GM12874 (cell line): Measurements from ENCODE around the gene SFSWAP.

Experiments
- CTCF ChIP-seq: IDR thresholded peaks from 2 replicates; pipeline ENCODE4 v1.5.1; 2011; ENCODE audit warnings: low read depth, mild to moderate bottlenecking, control low read depth, low read length, moderate library complexity; ENCODE audit not compliant: insufficient read depth

Gene SFSWAP

GRCh38 chr12:131782061-131782460 is 71.2 kb downstream of the SFSWAP start:
- no peak for TF ChIP-seq CTCF

- TF ChIP-seq CTCF = 0 out of 2 replicates have a peak, but pooled peaks have one; percentile 5
Observed at GRCh38 chr12:131783915-131784541, 73.1 kb downstream of the SFSWAP start.

GRCh38 chr12:131784909-131785762 is 74.2 kb downstream of the SFSWAP start:
- no peak for TF ChIP-seq CTCF

GRCh38 chr12:131785763-131786330 is 75.0 kb downstream of the SFSWAP start:
- no peak for TF ChIP-seq CTCF

- TF ChIP-seq CTCF = no peak
Observed at GRCh38 chr12:131786331-131786730, 75.4 kb downstream of the SFSWAP start.

GRCh38 chr12:131787143-131787660 is 76.3 kb downstream of the SFSWAP start:
- no peak for TF ChIP-seq CTCF

GRCh38 chr12:131788070-131788469 is 77.2 kb downstream of the SFSWAP start:
- no peak for TF ChIP-seq CTCF
